HG02642 (cell line): ENCODE measurements around the gene TLE5.
A peak's percentile ranks its signal among the peaks of the same experiment; 100 is the strongest.

Experiments
- ATAC-seq: cut with Tn5 transposase; IDR thresholded peaks from one replicate; pipeline ENCODE4 v1.9.1; 2021; ENCODE audit warnings: mild to moderate bottlenecking; ENCODE audit not compliant: unreplicated experiment, poor library complexity

TLE5 gene, protein sequence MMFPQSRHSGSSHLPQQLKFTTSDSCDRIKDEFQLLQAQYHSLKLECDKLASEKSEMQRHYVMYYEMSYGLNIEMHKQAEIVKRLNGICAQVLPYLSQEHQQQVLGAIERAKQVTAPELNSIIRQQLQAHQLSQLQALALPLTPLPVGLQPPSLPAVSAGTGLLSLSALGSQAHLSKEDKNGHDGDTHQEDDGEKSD

DNA sequence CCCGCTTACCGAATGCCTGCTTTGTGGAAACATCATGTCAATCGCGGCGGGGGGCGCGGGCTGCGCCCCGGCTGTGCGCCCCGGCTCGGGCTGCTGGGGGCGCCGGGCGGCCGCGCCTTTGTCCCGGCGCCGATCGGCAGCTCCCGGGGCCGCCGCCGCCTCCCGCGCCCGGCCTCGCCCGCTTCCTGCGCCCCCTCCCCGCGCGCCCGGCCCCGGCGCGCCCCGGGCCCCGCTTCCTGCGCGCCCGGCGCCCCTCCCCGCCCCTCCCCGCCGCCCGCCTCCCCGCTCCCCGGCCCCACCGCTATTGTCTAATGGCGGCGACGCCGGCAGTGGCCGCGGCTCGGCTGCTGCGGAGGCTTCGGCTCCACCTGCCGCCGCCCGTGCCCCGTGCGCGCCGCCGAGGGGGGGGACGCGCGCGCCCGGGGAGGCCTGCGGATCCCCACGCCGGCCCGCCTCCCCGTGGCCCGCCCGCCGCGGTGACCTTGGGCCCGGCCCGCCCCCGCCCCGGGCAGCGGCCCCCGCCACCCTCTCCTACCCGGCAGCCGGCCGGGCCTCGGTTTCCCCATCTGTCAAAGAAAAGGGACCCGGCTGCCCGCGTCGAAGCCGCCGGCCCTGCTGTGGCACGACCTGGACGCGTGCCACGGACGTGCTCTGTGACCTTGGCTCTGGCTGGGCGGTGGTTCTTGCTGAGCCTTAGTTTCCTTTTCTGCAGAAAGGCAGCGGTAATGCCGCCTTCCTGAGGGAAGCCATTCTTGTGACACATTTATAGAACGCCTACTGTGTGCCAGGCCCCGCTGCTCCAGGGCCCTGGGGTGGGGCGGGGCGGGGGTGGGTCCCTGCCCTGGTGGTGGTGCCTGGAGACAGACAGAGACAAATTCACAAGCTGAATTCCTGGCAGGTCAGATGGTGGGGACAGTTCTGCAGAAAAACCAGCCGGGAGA is at the start of gene TLE5:
Gene TLE5, minus strand, starts transcription at position 331 of the 941 bp plus-strand sequence. Its CDS starts 295 bp downstream, at position 36.
- peak; percentile 41 for ATAC-seq

DNA sequence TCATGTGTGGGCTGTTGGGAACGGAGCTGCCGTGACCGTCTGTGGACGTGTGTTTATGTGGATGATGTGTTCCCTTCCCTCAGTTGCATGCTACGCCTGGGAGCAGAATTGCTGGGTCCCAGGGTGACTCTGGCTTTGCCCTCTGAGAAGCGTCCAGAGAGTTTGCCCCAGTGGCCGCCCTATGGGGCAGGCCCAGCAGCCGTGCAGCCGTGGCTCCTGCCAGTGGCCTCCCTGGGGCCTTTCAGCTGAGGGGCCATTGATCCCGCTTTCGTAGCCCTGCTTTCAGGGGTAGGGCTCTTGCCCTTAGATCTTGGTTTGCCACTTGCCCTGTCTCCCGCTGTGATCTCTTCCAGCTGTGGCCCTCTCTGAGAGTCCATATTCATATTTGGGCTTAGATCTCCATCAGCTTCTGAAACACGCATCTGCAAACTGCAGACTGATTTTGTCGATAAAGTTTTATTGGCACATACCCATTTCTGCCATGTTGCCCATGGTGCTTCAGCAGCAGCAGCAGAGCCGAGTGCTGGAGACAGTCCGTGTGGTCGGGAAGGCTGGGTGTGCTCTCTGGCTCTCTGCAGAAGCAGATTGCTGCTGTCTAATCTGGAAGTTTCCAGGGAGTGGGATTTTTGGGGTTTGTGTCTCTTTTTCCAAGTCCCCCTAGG is 49.4 kb upstream of the TLE5 start:
- ATAC-seq: no peak

DNA sequence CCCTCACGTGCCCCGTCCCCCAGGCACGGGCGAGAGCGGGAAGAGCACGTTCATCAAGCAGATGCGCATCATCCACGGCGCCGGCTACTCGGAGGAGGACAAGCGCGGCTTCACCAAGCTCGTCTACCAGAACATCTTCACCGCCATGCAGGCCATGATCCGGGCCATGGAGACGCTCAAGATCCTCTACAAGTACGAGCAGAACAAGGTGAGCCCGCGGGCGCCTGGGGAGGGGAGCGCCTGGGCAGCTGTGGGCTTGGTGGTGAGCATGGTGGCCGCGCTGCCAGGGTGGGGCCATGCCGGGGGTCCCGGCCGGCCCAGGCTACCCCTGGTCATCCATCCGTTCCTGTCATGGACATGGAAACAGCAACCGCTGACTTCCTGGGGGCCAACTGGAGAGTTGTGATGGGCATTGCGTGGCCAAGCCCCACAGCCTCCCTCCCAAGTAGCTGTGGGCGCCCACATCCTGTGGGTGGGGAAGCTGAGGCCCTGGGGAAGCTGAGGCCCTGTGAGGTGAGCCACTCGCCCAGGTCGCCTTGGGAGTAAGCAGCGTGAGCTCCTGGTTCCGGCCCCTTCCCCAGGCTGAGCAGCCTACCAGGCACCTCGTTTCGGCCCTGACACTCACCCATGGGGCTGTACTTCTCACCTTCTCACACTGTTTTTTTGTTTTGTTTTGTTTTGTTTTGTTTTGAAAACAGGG is 48.0 kb upstream of the TLE5 start:
- ATAC-seq: no peak

DNA sequence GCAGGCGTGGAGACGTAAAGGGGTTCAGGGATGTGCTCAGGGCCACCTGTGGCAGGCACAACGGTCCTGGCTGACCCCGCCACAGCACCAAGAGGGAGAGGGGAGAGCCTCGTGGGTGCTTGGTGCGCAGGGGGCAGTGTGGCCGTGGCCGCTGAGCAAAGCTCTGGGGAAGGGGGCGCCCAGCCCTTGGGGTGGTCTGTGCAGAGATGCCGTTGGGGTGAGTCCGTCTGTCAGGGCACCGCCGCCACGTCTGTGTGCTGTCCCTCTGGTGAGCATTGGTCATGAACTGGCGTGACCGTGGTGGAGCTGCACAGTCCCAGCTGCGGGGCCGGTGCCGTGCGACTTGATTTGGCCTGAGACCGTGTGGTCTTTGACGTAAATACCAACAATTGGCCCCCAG is 47.2 kb upstream of the TLE5 start:
- no peak for ATAC-seq

DNA sequence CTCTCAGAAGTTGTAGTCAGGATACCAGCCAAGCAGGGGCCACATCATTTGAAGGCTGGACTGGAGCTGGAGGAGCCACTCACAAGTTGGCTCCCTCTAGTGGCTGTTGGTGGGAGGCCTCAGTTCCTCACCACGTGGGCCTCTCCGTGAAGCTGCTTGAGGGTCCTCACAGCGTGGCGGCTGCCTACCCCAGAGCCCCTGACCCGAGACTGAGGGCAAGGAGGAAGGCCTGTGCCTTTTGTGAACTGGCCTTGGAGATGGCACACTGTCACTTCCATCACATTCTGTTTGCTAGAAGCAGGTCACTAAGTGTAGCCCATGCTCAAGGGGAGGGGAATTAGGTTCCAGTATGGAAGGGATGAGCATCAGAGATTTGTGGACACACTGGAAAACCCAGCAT is 46.5 kb upstream of the TLE5 start:
- ATAC-seq: no peak

DNA sequence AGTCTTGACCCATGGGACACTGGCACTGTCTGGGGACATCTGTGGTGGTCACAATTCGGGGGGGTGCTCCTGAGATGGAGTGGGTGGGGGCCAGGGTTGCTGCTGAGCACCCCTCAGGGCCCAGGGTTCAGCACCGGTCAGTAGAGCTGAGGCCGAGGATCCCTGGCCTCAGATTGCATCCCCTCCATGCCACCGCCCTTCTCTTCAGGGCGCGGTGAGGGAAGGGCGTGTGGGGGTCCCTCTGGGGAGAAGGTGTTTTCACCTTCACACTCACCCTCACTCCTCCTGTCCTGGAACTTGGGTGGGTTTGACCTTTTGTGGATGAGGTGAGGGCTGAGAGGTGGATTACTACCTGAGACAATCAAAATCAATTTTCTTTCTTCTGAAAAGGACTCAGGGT is 45.4 kb upstream of the TLE5 start:
- ATAC-seq: no peak

DNA sequence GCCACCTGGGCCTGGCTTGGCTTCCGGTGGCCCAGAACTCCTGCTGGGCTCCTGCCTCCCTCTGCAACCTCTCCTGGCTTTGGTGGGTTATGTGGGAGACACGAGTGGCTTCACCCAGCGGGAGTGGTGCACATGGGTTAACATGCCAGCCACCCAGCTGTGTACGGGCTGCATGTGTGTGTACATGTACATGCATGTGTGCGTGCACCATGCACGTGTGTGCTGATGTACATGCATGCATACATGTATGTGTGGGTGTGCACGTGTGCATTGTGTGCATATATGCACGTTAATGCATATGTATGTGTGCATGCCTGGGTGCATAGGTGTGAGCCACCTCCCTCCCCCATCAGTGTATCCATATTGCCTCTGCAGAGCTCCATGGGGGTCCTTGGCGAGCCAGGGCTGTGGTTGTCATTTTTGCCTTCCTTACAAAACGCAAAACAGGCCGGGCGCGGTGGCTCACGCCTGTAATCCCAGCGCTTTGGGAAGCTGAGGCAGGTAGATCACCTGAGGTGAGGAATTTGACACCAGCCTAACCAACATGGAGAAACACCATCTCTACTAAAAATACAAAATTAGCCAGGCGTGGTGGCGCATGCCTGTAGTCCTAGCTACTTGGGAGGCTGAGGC is 44.3 kb upstream of the TLE5 start:
- ATAC-seq: no peak

DNA sequence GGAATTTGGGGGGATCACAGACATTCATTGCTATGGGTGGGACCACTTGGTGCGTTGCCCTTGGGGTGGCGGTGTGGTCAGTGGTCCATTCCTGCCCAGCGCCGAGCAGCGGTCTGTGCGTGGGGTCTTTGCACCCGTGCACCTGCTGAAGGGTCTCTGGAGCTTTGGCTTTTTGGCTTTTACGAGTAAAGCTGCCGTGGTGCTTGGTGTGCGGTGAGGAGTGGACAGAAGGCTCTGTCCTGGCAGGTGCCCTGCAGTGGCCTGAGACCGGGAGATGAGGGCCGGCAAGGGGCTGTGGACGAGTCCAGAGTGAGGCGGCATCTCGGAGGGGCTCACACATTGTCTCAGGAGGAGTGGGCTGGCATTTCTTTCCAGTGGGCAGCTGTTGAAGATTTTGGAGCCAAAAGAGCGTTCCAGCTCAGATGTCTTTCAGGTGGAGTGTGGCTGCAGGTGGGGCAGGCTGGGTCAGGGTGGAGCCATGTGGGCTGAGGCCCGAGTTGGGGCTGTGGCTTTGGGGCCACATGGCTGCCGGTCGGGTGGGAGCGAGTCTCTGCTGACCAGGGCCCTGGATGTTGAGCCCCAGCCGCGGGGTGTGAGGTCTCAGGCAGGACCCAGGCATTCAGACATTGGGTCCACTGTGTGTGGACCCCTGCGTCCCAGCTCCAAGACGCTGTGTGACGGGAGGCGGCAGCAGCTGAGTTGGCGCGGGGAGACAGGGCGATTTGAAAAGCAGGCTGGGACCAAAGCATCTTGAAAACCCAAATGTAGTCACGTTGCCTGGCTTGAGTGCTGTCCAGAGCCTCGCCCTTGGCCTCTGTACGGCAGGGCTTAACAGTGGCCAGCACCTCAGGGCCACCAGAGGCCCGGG is 43.6 kb upstream of the TLE5 start:
- no peak for ATAC-seq

DNA sequence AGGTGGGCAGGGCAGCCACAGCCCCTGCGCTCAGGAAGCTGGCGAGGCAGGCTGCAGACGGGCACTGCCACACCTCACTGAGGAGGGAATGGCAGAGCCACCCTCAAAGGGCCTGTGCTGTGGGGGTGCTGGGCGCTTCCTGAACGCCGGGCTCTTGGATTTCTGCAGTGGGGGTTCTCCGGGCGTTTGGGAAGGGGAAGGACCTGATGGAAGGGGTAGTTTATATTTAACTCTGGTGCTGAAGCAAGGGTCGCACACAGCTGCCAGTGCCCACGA is 42.4 kb upstream of the TLE5 start:
- ATAC-seq: no peak

DNA sequence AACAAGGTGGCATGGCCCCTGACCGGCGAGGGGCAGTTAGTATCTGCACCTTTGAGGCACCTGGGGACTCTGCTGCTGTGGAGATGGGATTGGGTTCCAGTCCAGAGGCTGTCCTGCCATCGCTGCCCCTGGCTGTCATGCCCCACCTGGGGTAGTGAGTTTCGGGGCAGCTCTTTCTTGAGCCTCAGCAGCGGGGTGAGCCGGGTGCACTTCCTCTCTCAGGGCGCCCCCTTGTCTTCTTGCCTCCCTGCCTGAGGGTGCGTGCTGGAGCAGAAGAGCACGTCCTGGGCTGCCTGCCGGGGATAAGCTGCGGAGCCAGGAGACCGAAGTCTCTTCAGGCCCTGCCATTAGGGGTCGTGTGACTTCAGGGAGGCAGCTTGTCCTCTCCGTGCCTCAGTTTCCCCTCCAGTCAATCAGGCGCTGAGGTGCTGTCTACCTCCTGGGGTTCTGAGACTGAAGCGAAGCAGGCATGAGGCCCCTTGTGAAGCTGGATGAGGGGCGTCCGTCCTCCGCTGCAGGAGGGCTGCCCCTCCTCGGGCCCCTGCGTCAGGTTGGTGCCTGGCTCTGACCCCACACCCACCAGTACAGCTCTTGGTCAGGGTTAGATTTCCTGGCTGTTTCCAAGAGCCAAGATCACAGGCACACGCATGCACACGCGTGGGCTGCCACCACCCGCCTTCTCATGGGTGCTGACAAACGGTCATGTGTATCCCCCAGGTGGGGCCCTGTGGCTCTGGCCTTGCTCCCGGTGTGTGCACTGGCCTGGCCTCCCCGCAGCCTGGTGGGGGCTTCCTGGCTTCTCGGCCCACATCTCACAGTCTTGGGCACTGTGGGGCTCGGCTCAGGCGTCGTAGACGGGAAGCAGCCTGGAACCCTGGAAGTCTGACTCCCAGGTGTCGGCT is 40.2 kb upstream of the TLE5 start:
- ATAC-seq: no peak

DNA sequence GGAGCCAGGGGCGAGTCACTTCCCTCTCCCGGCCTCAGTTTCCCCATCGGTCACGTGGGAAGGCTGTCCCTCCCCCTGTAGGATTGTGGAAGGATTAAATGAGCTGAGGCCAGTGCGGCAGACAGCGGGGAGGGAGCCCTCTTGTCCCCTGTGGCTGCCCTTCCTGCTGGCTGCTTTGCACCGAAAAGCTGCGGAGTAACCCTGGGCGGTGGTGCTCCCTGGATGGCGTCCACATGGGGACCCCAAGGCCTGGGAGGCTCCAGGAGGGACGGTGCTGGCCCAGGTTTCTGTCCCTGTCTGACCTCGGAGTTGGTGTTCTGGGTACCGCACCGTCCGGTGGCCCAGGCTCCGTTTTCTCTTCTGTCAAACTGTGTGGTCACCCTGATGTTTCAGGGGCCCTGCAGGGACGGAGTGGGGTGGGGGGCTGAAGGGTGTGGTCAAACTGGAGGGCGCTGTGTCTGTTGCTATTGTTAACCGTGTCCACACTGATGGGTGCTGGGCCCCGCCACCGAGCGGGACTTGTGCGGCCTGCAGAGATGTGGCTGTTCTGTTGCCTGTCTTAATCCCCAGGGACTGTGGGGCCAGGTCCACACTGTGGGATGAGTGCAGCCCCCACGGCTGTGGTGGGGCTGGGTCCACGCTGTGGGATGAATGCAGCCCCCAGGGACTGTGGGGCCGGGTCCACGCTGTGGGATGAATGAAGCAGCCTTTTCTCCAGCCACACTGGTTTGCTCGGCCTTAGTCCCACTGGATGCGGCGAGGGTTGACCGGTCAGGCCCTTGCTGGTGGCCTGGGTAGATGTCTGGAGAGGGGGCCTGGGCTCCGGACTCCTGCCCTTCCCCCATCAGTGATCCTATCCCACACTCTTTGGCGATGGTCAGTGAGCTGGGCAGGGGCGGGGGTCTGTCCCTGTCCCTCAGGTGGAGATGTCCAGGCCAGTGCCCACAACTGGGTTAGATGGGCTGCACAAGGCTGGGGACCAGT is 38.7 kb upstream of the TLE5 start:
- ATAC-seq: no peak

DNA sequence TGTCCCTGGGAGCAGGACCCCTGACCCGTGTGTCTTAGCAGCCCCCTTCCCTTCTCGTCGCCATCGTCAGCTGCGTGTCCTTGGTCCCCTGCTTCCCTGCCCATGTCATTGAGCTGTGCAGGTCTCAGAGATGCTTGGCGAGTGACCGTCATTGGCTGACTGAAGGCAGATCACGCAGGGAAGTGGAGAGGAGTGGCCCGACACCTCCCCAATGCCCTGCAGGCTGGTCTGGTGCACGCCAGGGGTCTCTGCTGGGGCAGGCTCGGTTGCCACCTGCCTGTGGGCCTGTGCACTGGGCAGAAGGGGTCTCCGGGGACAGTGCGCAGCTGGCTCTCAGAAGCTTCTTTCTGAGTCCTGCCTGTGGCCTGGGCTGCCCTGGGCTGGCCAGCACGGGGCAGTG is 38.0 kb upstream of the TLE5 start:
- no peak for ATAC-seq

DNA sequence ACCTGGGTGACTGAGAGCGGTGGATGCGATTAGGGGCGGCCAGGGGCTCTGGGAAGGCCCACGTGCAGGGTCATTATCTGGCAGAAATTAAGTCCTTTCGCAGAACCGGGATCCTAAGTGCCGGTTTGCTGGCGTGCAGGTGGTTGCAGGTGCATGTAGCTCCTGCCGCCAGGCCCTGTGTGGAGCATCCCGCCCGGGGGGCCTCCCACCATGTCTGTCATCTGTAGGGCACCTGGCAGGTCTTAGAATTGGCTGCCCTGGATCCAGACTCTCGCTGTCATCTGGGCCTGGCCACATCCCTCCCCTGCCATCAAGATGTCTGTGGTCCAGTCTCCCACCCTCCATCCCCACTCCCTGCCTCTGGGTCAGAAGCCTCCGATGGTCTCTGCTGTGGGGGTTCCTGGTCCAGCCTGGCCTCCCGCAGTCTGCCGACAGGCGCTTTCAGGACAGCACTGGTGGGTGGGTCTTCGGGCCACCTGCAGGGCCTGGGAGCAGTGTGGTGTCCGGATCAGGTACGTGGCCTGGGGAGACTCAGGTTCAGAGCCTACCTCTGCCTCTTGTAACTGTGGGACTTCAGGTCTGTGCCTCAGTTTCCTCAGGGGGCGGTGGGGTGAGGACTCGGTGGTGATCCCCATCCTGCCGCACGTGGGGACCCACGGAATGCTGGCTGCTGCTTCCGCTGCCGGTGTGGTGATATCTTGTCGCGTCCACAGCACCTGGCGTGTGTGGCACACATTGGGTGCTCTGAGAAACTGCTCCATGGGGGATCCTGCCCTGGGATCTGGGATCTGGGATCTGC is 37.3 kb upstream of the TLE5 start:
- ATAC-seq: no peak

DNA sequence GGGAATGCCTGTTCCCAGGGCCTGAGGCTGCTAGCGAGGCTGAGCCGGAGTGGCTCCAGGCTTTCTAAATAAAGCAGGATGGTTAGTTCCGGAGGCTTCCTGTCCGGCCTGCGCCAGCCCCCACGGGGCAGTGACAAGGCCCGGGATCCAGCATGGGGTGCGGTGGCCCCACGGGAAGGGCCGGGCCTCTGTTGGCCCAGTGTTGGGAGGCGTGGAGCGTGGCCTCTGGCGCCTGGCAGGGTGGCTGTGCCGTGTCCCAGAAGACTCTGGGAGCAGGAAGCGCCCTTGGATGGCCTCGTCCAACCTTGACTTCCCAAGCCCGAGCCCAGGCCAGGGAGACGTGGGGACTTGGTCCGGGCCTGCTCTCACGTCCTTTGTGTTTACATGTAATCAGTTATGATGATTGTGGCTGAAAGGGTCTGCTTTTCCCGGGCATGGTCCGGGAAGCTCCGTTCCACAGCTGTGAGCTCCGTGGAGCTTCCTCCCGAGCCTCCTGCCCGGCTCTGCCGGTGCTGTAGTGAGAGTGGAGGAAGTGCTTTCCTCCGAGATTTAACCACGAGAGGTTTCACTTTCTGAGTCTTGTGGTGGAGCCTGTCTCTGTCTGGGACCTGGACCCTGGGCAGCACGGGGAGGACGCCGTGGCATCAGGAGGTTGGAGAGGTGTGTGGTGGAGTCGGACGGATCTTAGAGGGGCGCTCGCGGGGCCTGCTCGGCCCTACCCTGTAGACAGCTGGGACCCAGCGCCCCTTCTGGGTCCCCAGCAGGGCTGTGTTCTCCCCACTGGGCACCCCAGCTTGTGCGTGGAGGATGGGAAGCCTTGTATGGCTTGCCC is 36.4 kb upstream of the TLE5 start:
- ATAC-seq: no peak

DNA sequence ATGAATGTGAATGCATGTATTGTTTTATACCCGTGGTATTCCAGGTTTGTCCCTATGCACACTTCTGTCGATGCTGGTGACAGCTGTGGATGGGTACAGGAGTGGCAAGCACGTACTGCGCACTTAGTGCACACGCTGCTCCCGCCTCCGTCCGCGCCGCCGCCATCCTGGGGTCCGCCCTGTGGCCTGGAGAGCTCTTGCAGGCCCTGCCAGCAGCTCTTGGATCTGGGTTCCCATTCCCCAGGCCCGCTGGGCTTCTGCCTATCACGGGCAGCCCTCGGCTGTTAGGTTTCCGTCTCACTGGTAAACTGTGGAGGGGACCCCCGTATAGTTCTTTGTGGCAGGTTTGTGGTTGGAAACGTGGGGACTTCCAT is 35.8 kb upstream of the TLE5 start:
- ATAC-seq: no peak

DNA sequence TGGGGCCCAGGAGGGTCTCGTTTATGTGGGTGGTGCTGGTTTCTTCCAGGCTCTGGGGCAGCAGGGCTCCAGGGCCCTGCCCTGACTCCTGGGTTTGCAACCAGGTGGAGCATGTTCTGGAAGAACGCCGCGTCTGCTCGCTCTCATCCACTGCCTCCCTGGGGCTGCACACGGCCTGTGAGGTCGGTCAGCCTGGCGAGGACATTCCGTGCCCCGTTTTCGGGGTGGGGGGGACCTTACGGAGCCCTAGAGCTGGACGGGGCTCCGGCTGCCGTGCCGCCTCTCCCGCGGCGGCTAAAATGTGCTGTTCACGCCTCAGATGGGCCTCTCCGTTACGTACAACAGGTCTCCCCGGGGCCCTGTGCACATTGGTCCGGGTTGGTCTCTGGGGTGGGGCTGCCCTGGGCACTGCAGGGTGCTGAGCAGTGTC is 35.2 kb upstream of the TLE5 start:
- ATAC-seq: no peak
